Testis (tissue), 2 donors: ENCODE results near the gene KIF5C.

Experiments
- CTCF ChIP-seq, 3 experiments: fragments of 450-650 bp in 2 of 3; fragments of 200-600 bp in 1 of 3; sonication (generic) in 1 of 3; IDR thresholded peaks; one replicate each; pipeline ENCODE4 v1.5.1; 2016 to 2019; ENCODE audit warnings: antibody characterized with exemption in 3 of 3, mild to moderate bottlenecking in 2 of 3, moderate library complexity in 1 of 3
- POLR2A ChIP-seq: fragments of 450-650 bp; IDR thresholded peaks from one replicate; pipeline ENCODE4 v1.6.1; 2017; ENCODE audit warnings: antibody characterized with exemption, mild to moderate bottlenecking, moderate library complexity

- TF ChIP-seq POLR2A (no peak), CTCF (IDR thresholded peaks at IDR 0.05) (no peak)
Measured at GRCh38 chr2:148901142-148901541, 26.1 kb downstream of the KIF5C start.
